H1 (cell line): ENCODE data around the gene THAP4. TPM values are rescaled to one million over a fixed set of nuclear protein-coding genes. Genes with fewer than 3 reads are reported as not detected.

ENCODE experiments used
- CBX5 ChIP-seq: fragments of 300-800, 300-1000 bp; sonication (generic); IDR thresholded peaks from 2 replicates; pipeline ENCODE4 v1.7.1; 2016; ENCODE audit warnings: antibody characterized with exemption, low read length, low read depth
- RFX5 ChIP-seq: IDR thresholded peaks from 2 replicates; pipeline ENCODE4 v1.6.1; 2011; ENCODE audit warnings: low read depth, low read length, improper control_type of control experiment, borderline replicate concordance
- polyA plus RNA-seq, 7 experiments: library from polyadenylated mRNA; depleted of rRNA in 3 of 7; stranded (reverse) in 5 of 7; unstranded in 2 of 7; fragments of >200 nt in 5 of 7; fragments of 200-250 nt in 2 of 7; gene quantifications; 1 replicate in 5 of 7; 2 replicates in 1 of 7; 4 replicates in 1 of 7; pipeline versions ENCODE4 v1.2.1 to v1.2.3, GENCODE V29; 2011 to 2013; ENCODE audit warnings: missing spikeins in 2 of 7, mixed read lengths in 2 of 7
- total RNA-seq: library from RNA; stranded (reverse); fragmentation: NEBNext Ultra II Directional; extraction: Animal tissue kit (Norgen Biotek cat#: 25700); gene quantifications from 2 replicates; pipeline ENCODE4 v1.2.1, GENCODE V29; 2021
- TF ChIP-seq, protein P1 (sequence below): IDR thresholded peaks from 2 replicates; pipeline ENCODE4 v1.6.1; 2012; ENCODE audit warnings: inconsistent platforms

The THAP4 gene
- total and polyA plus RNA-seq, 2 of the 8 experiments (the other 6 are each of a cell fraction or from before 2014, with no cell fraction given), result 78.9 to 83.6 TPM

DNA sequence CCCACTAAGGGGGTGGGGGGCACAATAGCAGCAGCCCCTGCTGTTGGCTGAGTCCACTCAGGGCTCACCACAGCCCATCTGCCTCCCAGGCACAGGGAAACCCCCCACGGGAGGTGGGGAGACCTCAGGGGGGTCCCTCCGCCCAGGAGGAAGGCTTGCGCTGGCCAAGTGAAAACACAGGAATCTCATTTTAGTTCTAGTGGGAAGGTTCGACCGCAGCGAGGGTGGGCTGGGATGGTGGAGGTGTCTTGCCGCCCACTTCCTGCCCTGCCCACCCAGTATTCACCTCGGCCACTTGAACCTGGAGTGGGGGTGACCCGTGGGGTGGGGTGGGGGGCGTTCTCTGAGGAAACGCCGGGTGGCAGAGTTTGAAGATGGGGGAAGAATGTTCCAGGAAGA lies 85.4 kb downstream of the THAP4 start (continued):
- TF ChIP-seq CBX5, result no peak
- TF ChIP-seq, protein P1, sequence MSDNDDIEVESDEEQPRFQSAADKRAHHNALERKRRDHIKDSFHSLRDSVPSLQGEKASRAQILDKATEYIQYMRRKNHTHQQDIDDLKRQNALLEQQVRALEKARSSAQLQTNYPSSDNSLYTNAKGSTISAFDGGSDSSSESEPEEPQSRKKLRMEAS, result no peak
- TF ChIP-seq RFX5, result no peak
- TF ChIP-seq, all 59 proteins: peak for 0
